ENCODE data around the gene TM9SF4.

DNA sequence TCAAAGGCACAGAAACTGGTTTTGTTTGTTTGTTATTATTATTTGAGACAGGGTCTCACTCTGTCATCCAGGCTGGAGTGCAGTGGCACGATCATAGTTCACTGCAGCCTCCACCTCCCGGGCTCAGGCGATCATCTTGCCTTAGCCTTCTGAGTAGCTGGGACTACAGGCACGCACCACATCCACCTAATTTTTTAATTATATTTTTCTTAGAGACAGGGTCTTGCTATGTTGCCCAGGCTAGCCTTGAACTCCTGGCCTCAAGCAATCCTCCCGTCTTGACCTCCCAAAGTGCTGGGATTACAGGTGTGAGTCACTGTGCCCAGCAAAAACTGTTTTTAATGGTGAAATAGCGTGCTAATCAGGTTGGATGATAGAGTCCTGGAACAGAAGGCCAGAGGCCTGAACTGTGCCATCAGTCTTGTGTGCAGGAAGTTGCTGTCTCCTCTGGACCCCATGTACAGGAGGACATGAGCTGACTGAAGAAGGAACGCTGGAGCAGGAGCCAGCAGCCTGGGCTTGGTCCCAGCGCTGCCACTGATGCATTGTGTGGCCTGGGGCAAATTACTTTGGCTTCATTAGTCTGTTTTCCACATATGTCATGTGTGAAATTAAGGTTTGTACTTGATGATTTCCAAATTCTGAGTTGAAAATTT lies 4.9 kb downstream of the TM9SF4 start:
- TF ChIP-seq EP300 (IDR thresholded peaks at IDR 0.05; ENCODE audit: borderline replicate concordance) (no peak), CREB1 (IDR thresholded peaks at IDR 0.05; ENCODE audit: low read depth) (no peak), YY1 (IDR thresholded peaks at IDR 0.05; ENCODE audit: low read depth) (no peak), TAF1 (IDR thresholded peaks at IDR 0.05; ENCODE audit: low read depth) (no peak), FOXM1 (IDR thresholded peaks at IDR 0.05; ENCODE audit: borderline replicate concordance, low read depth) (no peak)
- TF ChIP-seq, protein P1, sequence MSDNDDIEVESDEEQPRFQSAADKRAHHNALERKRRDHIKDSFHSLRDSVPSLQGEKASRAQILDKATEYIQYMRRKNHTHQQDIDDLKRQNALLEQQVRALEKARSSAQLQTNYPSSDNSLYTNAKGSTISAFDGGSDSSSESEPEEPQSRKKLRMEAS (IDR thresholded peaks at IDR 0.05): no peak

All from Ishikawa (cell line).